Esophagus squamous epithelium (tissue), 4 donors: ENCODE results near the gene MYH10.

Experiments used
- POLR2A ChIP-seq, 4 donors: fragments of 450-650 bp; IDR thresholded peaks; one replicate each; pipeline ENCODE4 v1.6.1; 2017; ENCODE audit warnings: antibody characterized with exemption in 4 of 4, mild to moderate bottlenecking in 4 of 4, moderate library complexity in 3 of 4
- TF ChIP-seq, protein P1 (sequence below), 6 experiments: fragments of 450-650 bp in 4 of 6; fragments of 200-600 bp in 2 of 6; sonication (generic) in 2 of 6; IDR thresholded peaks; one replicate each; pipeline ENCODE4 v1.5.1; 2016 to 2019; ENCODE audit warnings: antibody characterized with exemption in 6 of 6, mild to moderate bottlenecking in 4 of 6, moderate library complexity in 4 of 6

DNA sequence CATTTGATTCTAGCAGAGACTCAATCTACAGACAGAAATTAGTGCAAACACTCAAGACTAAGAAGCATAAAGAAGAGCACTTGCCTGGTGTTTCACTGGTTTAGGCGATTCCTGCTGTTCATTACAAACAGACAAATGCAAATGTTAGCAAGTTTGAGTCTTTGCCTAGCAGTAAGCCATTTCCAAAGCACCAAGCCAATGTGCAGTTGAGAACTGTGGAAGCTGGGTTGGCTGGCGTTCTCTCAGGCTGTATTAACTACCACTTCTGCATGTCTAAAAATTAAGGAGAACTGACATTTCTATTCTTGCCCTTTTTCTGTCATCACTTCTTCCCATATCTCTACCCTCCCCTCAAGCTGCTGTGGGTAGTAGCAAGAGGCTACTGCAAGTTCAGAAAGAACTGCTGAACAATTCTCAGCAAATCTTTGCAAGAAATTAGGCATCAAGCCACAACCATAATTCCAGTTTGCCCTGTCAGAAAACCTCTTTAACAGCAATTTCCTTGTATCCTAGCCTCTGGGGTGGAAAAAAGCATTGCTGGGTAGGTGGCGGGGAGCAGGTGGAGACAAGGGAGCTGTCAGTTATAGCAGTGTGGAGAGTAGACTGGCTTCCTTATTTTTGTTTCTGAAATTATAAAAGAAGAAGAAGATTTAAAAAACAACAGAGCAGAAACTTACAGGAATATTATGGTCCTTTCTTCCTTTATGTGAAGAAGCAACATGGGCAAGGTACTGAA is 53.8 kb downstream of the MYH10 start:
- TF ChIP-seq, protein P1, sequence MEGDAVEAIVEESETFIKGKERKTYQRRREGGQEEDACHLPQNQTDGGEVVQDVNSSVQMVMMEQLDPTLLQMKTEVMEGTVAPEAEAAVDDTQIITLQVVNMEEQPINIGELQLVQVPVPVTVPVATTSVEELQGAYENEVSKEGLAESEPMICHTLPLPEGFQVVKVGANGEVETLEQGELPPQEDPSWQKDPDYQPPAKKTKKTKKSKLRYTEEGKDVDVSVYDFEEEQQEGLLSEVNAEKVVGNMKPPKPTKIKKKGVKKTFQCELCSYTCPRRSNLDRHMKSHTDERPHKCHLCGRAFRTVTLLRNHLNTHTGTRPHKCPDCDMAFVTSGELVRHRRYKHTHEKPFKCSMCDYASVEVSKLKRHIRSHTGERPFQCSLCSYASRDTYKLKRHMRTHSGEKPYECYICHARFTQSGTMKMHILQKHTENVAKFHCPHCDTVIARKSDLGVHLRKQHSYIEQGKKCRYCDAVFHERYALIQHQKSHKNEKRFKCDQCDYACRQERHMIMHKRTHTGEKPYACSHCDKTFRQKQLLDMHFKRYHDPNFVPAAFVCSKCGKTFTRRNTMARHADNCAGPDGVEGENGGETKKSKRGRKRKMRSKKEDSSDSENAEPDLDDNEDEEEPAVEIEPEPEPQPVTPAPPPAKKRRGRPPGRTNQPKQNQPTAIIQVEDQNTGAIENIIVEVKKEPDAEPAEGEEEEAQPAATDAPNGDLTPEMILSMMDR (IDR thresholded peaks at IDR 0.05): no peak
- no peak for TF ChIP-seq POLR2A (IDR thresholded peaks at IDR 0.05)
